ENCODE measurements around the gene TLN1.

Gene TLN1

GRCh38 chr9:35729101-35729500 is 2.9 kb downstream of the TLN1 start:
- DNase-seq, result no peak

- DNase-seq, result peak; percentile 70
Observed at GRCh38 chr9:35728041-35728971, 3.7 kb downstream of the TLN1 start.

- DNase-seq, result no peak
Observed at GRCh38 chr9:35727676-35728040, 4.3 kb downstream of the TLN1 start.

- peak; percentile 66 for DNase-seq
Observed at GRCh38 chr9:35726931-35727330, 5.1 kb downstream of the TLN1 start.

GRCh38 chr9:35725362-35725761 is 6.6 kb downstream of the TLN1 start:
- DNase-seq, result no peak

- DNase-seq, result no peak
Observed at GRCh38 chr9:35723908-35724307, 8.1 kb downstream of the TLN1 start.

- no peak for DNase-seq
Observed at GRCh38 chr9:35723426-35723825, 8.6 kb downstream of the TLN1 start.

- DNase-seq, result no peak
Observed at GRCh38 chr9:35719546-35719945, 12.4 kb downstream of the TLN1 start.

- DNase-seq, result no peak
Observed at GRCh38 chr9:35718721-35719511, 13.1 kb downstream of the TLN1 start.

GRCh38 chr9:35717132-35717870 is 14.7 kb downstream of the TLN1 start:
- DNase-seq, result no peak

- no peak for DNase-seq
Observed at GRCh38 chr9:35716230-35716629, 15.8 kb downstream of the TLN1 start.

- DNase-seq, result no peak
Observed at GRCh38 chr9:35714579-35715252, 17.3 kb downstream of the TLN1 start.

GRCh38 chr9:35714123-35714522 is 17.9 kb downstream of the TLN1 start:
- DNase-seq, result no peak

GRCh38 chr9:35713578-35713977 is 18.4 kb downstream of the TLN1 start:
- no peak for DNase-seq

GRCh38 chr9:35712762-35713400 is 19.1 kb downstream of the TLN1 start:
- no peak for DNase-seq

GRCh38 chr9:35711501-35712428 is 20.2 kb downstream of the TLN1 start:
- no peak for DNase-seq

GRCh38 chr9:35710818-35711500 is 21.0 kb downstream of the TLN1 start:
- no peak for DNase-seq

GRCh38 chr9:35708146-35708545 is 23.8 kb downstream of the TLN1 start:
- no peak for DNase-seq

GRCh38 chr9:35706951-35707350 is 25.0 kb downstream of the TLN1 start:
- no peak for DNase-seq

- no peak for DNase-seq
Observed at GRCh38 chr9:35705836-35706430, 26.1 kb downstream of the TLN1 start.
